GM08714 (cell line): ENCODE data around the gene TMEM43.

Experiments
- H3K4me3 ChIP-seq: fragments of 200-500 bp; sonication (Bioruptor generic); 2 replicates; pipeline ENCODE4 v1.5.1; 2014; ENCODE audit warnings: mild to moderate bottlenecking, low read length, inconsistent platforms
- ZNF274 ChIP-seq: IDR thresholded peaks from 2 replicates; pipeline ENCODE4 v1.6.1; 2012; ENCODE audit warnings: mild to moderate bottlenecking, low read depth, low read length

TMEM43 gene

DNA sequence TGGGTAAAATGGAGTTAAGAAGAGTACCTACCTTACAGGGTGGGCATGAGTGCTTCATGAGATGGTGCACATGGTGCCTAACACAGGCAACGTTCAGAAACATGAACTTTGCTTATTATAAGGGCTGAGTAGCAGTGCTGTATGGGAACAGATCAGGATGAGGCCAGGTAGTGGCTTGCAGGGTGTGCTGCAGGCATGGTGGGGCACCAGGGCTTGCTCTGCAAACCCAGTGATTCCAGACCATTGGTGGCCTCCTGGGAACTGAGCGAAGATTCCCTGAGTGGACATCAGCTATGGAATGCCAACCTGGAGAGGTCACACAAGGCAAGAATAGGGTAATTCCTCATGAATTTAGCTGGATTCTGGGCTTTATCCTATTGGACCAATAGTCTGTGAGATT lies 15.8 kb downstream of the TMEM43 start:
- no peak for TF ChIP-seq ZNF274

DNA sequence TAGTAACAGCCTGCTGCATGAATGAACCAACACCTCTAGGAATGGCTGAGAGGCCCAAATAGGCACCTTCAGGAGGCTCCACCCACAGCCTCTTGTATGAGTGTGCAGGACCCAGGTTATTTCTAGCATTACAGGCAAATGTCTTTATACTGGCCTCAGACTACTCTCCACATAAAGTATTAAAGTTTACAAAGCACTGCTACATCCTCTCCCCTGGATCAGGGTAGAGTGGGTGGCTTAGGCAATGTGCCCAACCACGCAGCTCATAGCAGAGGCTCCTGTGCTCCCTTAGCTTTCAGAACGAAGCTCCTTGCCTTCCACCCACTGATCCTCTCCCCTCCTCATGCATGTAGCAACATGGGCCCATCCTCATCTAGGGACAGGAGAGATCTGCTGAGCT lies 16.3 kb downstream of the TMEM43 start:
- H3K4me3 ChIP-seq = no peak overlapping the region
- TF ChIP-seq ZNF274 = no peak

More for the DNA sequence above, 15.8 kb downstream of the TMEM43 start:
- no peak overlapping the region for H3K4me3 ChIP-seq

DNA sequence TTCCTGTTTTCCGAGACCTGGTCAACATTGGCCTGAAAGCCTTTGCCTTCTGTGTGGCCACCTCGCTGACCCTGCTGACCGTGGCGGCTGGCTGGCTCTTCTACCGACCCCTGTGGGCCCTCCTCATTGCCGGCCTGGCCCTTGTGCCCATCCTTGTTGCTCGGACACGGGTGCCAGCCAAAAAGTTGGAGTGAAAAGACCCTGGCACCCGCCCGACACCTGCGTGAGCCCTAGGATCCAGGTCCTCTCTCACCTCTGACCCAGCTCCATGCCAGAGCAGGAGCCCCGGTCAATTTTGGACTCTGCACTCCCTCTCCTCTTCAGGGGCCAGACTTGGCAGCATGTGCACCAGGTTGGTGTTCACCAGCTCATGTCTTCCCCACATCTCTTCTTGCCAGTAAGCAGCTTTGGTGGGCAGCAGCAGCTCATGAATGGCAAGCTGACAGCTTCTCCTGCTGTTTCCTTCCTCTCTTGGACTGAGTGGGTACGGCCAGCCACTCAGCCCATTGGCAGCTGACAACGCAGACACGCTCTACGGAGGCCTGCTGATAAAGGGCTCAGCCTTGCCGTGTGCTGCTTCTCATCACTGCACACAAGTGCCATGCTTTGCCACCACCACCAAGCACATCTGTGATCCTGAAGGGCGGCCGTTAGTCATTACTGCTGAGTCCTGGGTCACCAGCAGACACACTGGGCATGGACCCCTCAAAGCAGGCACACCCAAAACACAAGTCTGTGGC lies 16.9 kb downstream of the TMEM43 start:
- H3K4me3 ChIP-seq = no peak overlapping the region
- no peak for TF ChIP-seq ZNF274

DNA sequence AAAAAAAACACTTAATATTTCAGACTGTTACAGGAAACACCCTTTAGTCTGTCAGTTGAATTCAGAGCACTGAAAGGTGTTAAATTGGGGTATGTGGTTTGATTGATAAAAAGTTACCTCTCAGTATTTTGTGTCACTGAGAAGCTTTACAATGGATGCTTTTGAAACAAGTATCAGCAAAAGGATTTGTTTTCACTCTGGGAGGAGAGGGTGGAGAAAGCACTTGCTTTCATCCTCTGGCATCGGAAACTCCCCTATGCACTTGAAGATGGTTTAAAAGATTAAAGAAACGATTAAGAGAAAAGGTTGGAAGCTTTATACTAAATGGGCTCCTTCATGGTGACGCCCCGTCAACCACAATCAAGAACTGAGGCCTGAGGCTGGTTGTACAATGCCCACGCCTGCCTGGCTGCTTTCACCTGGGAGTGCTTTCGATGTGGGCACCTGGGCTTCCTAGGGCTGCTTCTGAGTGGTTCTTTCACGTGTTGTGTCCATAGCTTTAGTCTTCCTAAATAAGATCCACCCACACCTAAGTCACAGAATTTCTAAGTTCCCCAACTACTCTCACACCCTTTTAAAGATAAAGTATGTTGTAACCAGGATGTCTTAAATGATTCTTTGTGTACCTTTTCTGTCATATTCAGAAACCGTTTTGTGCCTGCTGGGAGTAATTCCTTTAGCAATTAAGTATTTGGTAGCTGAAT lies 17.9 kb downstream of the TMEM43 start:
- no peak for TF ChIP-seq ZNF274
- no peak overlapping the region for H3K4me3 ChIP-seq

DNA sequence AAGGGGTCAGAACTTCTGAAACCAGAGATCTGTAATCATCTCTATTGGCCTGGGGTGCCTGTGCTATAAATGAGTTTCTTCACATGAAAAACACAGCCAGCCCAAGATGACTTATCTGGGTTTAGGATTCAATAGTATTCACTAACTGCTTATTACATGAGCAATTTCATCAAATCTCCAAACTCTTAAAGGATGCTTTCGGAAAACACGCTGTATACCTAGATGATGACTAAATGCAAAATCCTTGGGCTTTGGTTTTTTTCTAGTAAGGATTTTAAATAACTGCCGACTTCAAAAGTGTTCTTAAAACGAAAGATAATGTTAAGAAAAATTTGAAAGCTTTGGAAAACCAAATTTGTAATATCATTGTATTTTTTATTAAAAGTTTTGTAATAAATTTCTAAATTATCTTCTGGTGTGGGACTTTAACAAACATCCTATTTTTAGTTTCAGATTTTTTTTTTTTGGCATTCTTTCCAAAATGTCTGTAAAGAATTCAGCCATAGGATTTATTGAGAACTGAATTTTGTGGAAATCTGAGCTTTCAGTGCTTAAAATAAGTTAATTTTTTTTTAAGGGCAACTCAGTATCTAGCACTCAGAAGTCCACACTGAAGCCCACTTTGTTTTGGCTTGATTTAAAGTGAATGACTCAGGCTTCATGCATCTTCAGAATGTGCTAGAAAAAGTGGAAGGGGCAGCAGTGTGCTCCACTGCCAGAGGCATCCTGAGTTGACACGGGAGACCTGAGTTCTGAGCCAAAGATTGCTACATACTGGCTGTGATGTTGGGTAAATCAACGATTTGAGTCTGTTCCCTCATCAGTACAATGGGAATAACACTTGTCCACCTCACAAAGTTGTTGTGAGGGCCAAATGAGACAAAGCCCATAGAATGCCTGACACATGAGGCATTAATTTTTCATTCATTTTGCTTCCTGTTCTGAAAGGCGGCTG lies 18.7 kb downstream of the TMEM43 start:
- H3K4me3 ChIP-seq = no peak overlapping the region
- no peak for TF ChIP-seq ZNF274

DNA sequence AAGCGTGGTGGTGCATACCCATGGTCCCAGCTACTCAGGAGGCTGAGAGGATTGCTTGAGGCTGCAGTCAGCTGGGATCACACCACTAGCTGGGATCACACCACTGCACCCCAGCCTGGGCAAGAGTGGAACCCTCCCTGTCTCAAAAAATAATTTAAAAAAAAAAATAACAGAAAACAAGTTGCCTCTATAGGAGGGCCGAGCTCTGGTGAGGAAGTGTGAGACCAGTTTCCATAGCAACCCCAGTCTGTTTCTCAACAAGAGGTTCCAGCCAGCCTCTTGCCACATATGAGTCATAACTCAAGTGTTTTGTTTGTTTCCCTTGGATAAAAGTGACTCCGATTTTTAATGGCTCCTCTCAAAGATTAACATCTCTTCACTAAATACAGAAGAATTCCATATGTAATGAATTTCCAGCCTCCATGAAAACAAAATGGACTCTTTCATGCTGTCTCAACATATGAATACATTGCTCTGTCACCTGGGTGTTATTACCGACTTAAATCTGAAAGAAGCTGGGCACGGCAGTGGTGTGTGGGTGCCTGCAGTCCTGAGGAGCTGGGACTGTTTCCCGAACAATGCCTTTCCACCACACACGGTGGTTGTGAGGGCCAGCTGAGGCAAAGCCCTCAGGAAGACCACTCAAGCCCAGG lies 19.7 kb downstream of the TMEM43 start:
- no peak overlapping the region for H3K4me3 ChIP-seq
- no peak for TF ChIP-seq ZNF274

DNA sequence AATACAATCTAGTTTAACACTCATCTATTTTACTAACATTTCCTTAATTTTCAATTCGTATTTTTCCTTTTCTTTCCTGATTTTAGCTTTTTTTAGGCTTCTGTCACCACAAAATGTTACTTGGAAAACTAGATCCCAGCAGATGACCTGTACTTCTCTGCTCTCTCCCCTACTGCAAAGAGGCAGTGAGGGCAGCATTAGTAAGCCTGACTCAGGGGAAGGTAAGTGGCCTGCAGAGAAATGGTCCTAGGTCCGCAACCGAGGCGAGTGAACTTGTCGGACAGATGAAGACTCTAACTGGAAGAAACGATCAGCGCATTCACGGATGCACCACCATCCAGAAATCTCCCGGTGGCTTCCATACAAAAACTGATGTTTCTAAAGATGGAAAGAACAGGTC lies 20.4 kb downstream of the TMEM43 start:
- no peak for TF ChIP-seq ZNF274
- H3K4me3 ChIP-seq = no peak overlapping the region

DNA sequence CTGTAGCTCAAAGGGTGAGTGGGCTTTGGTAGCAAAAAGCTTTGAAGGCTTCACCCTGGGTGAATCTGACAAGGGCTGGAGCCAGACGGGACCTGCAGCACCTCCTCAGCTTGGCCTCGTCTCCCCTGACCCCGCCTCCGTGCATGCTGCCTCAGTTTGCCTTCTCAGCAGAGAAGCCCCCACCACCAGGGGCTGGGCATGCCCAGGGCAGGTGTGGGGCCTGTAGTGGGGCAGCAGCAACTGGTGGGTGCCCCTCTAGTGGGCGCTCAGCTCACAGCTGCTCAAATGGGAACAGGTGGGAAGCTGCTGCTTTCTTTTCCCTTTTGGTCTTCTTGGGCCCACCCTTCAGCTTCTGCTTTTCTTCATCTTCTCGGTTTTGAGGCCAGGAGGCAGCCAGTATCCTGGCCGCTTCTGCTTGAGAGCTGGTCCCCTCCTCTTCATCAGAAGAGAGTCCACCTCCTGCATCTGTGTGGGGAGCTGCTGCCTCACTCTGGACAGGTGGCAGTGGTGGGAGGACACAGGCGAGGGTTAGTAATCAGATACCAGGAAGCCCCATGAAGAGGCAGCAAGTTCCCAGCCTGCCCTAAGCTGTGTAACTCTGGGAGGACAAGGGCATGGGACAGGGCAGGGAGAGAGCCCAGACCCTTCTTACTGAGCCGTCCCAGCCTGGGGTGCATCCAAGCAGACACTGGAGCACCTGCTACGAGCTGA lies 21.0 kb downstream of the TMEM43 start:
- TF ChIP-seq ZNF274 = no peak
- H3K4me3 ChIP-seq = no peak overlapping the region

DNA sequence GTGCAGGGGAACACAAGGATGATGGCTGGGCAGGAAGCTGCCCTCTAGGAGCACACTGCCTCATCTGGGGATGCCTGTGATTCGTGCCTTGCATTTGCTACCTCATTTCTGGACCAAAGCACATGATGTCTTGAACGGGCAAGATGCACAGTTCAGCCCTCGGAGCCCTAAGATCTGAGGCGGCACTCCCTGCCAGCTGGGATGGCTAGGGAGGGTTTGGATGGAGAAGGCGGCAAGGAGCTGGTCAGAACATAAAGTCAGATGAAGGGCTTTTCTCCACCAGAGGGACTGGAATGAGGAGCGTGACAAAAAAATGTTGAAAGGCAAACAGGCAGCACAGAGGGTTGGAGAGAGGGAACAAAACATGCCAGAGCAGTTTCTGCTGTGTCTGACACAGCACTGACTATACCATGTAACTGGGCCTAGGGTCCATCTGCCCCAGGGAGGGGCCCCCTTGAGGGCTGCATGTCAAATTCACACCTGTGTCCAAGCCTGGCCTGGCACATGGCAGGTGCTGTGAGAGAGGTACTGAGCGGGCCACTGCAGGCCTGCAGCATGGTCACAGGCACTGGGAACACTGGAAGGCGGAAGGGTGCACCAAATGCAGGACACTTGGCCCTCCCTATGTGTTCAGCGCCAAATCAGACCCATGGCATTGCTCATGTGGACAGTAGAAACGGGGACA lies 21.7 kb downstream of the TMEM43 start:
- TF ChIP-seq ZNF274 = no peak
- H3K4me3 ChIP-seq = no peak overlapping the region

DNA sequence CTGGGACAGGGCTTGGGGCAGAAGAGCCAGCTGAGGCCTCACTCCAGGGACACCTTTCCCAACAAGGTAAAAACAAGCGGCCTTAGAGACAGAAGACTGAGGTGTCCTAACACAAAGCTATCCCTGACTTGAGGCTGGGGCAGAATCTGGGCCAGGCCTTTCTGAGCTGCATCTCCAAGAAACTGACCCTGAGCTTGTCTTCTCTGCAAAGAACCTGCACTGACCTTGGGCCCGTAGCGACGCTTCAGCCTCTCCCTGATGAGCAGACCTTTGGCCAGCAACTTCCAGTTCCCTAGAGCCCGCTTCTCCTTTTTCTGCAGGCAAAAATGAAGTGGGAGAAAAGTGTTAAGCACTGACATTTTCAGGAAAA lies 22.2 kb downstream of the TMEM43 start:
- no peak for TF ChIP-seq ZNF274
- no peak overlapping the region for H3K4me3 ChIP-seq

DNA sequence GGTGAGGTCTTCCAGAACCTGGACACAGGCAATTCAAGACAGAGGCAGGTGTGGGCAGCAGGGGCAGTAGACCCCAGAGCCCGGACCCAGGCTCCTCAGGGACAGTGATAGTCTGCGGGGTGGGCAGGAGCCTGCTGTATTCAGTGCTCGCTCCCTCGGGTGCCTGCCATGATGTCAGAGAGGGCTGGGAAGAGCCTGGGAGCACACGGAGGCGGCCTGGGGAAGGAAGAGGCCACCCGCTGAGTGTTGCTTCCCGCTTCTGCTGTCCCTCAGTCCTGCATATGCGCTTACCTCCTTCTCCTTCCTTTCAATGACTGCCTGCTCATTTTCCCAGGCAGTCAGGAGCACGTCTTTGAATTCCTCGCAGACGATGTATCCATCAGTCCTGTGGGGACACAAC lies 22.8 kb downstream of the TMEM43 start:
- H3K4me3 ChIP-seq = no peak overlapping the region
- TF ChIP-seq ZNF274 = no peak

DNA sequence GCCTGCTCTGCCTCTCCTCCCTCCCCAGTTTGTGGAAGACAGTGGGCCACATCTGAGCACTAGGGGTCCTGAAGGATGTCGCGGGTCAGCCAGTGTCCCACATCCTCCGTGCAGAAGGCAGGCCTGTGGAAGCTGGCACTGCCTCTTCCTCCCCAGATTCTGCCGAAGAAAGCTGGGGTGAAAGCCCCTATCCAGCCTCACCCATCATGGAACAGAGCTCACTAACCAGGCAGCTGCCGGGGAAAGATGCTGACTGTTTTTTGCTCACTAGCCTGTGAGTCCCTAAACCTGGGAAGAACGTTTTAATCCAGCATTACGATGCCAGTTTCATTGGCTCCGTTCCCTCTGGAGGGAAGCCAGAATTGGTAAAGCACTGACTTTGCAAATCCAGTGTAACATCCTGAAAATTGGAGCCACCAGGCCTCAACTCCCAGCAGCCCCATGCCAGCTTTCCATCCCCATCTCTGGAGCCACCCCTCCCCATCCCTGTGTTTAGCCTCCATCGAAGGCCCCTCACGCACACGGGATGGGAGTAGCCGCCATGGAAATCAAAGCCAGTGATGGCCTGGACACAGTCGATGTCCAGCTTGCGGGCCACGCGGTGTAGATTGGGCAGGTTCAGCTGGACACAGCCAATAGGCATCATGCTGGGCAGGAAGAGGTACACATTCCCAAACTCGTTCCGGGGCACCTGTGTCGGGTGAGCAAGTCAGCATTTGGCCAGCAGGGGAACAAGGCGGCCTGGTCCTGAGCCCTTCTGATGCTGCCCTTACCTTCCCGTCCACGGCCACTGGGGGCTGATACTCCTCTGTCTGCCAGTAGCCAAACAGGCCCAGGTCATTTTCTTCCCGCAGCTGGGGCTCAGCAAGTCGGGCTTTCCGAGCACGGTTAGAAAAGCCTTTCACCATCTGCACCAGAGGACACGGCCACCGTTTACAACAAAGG lies 23.5 kb downstream of the TMEM43 start:
- no peak for TF ChIP-seq ZNF274
- H3K4me3 ChIP-seq = no peak overlapping the region
